ENCODE measurements around the gene LRMDA.

LRMDA gene

GRCh38 chr10:76265441-76266113, 834.2 kb downstream of the LRMDA start:
- DNase-seq (ENCODE audit: low read depth), result no peak
- TF ChIP-seq CTCF (conservative IDR thresholded peaks at IDR 0.05; ENCODE audit: low read depth, low read length), result no peak
- H3K4me3 ChIP-seq (ENCODE audit: low read depth, low read length), result no peak overlapping the region

DNA sequence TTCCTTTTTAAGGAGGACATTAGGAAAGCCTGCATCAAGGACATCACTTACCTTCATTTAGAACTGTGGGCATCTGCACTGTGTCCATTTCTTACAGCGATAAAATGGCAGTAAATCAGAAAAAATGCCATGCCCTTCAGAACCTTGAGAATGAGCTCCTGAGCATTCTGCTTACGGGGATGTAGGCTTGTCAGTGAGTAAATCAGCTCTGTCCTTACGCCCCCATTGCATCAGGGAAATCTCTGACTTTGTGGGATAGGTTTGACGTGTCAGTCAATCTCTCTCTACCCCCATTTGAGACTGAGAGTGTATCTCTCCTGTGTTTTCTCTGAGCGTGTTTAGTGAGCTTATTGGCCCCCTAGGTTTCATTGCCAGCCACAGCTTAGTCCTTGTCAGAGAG, 837.1 kb downstream of the LRMDA start:
- no peak for TF ChIP-seq CTCF (conservative IDR thresholded peaks at IDR 0.05; ENCODE audit: low read depth, low read length)
- no peak for DNase-seq (ENCODE audit: low read depth)
- no peak overlapping the region for H3K4me3 ChIP-seq (ENCODE audit: low read depth, low read length)

- TF ChIP-seq CTCF (conservative IDR thresholded peaks at IDR 0.05; ENCODE audit: low read depth, low read length), result no peak
- no peak for DNase-seq (ENCODE audit: low read depth)
- no peak overlapping the region for H3K4me3 ChIP-seq (ENCODE audit: low read depth, low read length)
Measured at GRCh38 chr10:76268954-76269353, 837.5 kb downstream of the LRMDA start.

DNA sequence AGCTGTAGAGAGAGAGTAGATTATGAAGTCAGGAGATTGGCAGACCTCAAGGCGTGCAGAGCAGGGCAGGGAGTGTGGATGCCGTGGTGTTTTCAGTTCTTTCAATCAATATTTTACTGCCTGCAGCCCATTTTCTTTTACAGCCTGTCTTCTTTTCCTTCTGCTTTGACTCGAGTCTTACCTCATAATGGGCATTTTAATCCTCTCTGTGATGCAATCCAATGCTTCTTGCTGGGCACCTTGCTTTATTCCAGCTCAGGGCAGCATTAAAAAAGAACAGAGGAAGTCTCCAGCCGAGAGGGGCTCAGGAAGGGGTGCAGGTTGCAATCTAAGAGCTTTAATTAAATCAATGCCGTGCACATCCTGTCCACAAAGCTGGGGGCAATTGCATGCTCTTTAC, 839.0 kb downstream of the LRMDA start:
- H3K4me3 ChIP-seq (ENCODE audit: low read depth, low read length), result no peak overlapping the region
- TF ChIP-seq CTCF (conservative IDR thresholded peaks at IDR 0.05; ENCODE audit: low read depth, low read length), result no peak
- no peak for DNase-seq (ENCODE audit: low read depth)

- no peak for DNase-seq (ENCODE audit: low read depth)
- no peak overlapping the region for H3K4me3 ChIP-seq (ENCODE audit: low read depth, low read length)
- no peak for TF ChIP-seq CTCF (conservative IDR thresholded peaks at IDR 0.05; ENCODE audit: low read depth, low read length)
Measured at GRCh38 chr10:76274933-76275332, 843.5 kb downstream of the LRMDA start.

DNA sequence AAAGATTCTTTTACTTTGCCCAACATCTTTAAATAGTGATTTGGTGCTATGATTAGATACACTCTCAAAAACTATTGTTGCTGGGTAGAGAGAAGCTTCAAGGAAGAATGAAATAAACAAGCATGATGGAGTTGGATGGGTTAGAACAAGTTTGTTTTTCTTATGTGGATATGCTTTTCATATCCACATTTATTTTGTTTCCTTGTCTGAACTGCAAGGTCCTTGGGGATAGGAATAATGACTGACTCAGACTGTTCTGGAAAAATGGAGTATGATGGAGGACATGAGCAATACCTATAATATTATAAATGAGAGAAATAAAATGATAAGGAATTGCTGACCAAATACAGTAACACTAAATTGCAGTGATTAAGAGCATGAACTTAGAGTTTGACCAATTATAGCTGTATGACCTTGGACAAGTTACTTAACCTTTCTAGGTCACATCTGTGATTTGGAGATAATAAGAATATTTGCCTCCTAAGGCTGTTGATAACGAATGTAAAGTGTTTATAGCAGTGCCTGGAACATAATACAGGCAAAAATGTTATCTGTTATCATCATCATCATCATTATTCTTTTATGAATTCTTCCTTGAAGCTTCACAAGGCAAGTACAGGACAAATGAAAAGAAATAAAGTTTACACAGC, 847.5 kb downstream of the LRMDA start:
- H3K4me3 ChIP-seq (ENCODE audit: low read depth, low read length), result no peak overlapping the region
- DNase-seq (ENCODE audit: low read depth), result no peak

More for the DNA sequence above, 847.5 kb downstream of the LRMDA start:
- TF ChIP-seq CTCF (conservative IDR thresholded peaks at IDR 0.05; ENCODE audit: low read depth, low read length), result no peak
